T-helper 17 cell (primary cell): ENCODE data around the gene DIP2A. TPM values are rescaled to one million over a fixed set of nuclear protein-coding genes. Genes with fewer than 3 reads are reported as not detected.

Experiments used
- ATAC-seq: fragments of 150-1000 bp; cut with Tn5 transposase; 2 replicates; pipeline ENCODE4 v1.10.0; 2021; ENCODE audit warnings: mild to moderate bottlenecking, moderate library complexity
- DNase-seq, 3 donors: peaks; one replicate each; pipeline versions ENCODE4 v3.0.0 to v3.0.0-alpha.2; 2020 to 2021
- H3K9me3 ChIP-seq: one replicate; pipeline ENCODE4 v1.7.0; 2013; ENCODE audit warnings: low read length, mild to moderate bottlenecking; ENCODE audit not compliant: control insufficient read depth, poor library complexity, severe bottlenecking
- H3K27ac Mint-ChIP-seq: one replicate; pipeline ENCODE4 v1.8.0; 2022; ENCODE audit warnings: mild to moderate bottlenecking, moderate library complexity, mixed read lengths
- H3K27me3 Mint-ChIP-seq: one replicate; pipeline ENCODE4 v1.8.0; 2022; ENCODE audit warnings: mixed read lengths
- H3K36me3 Mint-ChIP-seq: one replicate; pipeline ENCODE4 v1.8.0; 2022; ENCODE audit warnings: low read depth, mixed read lengths
- H3K4me1 Mint-ChIP-seq: one replicate; pipeline ENCODE4 v1.8.0; 2022; ENCODE audit warnings: mild to moderate bottlenecking, mixed read lengths
- H3K4me3 Mint-ChIP-seq: one replicate; pipeline ENCODE4 v1.8.0; 2022; ENCODE audit warnings: mild to moderate bottlenecking, moderate library complexity, mixed read lengths
- total RNA-seq, 4 donors: library from RNA in 2 of 4; stranded (reverse) in 2 of 4; gene quantifications; one replicate each; pipeline ENCODE4 v1.2.3 and lab custom pipeline; 2022 to 2026

Gene DIP2A
- total RNA-seq, 2 donors from 2014 or later: 74.2 to 85.8 TPM

DNA sequence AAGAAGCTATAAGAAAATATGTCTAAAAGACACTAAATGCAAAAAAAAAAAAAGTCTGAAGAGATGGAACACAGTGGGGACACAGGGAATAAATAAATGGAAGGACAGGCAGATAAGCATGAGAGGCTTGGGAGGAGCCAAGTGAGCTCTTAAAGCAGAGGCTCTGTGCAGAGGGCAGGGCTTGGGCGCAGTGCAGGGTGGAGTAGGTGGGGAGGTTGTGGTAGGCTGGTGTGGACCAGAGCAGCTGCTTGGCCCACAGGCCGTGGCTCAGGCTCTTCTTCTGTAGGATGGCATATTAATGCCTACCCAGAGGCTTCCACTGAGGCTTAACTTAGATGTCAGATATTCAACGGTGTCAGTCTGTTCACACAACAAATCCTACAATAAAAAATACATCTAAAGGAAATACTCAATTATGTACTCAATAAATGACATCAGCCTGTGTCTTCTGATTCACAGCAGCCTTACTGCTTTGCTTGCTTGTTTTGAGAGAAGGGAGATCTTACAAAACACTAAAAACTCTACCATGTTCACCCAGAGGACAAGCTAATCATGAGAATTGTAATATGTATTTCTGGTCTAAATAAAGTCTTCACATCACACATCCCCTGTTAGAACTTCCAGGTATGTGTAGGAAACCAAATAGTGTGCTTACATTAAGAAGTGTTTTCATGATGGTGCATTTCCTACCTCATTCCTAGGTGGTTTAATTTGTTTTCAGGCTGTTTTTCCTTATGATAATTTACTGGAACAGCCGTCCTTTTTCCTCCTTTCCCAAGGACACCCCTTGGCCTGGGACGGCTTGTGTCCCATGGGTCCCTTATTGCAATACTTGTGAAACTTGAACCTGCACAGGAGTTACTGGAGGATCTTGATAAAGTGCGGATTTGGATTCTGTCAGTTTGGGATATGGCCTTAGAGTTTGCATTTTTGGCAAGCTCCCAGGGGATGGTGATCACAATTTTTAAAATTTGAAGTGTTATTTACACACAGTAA lies 24.9 kb downstream of the DIP2A start:
- Mint-ChIP-seq H3K27ac (peak overlapping the region; percentile 82), H3K36me3 (peaks cover 8% of the 10 kb centered on the region), H3K27me3 (no peaks in the 10 kb centered on the region), H3K4me3 (no peak overlapping the region), H3K4me1 (peaks cover 24% of the 10 kb centered on the region)
- H3K9me3 ChIP-seq: no peaks in the 10 kb centered on the region
- no peak for ATAC-seq
- DNase-seq: no peak

DNA sequence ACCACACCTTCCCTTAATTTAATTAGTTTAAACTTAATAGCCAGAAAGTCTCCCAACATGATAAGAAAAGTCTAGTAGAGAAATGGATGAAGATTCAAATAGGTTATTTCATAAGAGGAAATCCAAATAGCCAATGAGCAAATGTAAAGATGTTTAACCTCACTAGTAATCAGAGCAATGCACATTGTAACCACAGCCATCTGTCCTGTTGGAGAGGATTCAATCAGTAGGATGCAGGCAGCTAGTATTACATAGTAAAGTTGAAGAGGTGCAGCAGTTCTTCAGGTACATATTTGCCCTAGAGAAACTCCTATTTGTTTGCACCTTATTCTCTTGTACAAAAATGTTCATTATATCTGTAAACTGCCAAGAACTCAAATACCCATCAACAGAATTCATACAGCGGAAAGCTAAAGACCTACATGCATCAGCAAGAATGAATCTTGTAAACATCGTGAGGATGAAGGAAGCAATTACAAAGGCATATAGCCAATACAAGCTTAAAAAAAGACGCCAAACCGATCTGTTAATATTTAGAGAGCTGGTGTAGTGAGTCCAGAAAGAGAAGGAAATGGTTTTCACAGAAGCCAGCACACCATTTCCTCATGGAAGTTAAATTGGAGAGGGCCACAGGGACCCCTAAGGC lies 27.9 kb downstream of the DIP2A start:
- Mint-ChIP-seq H3K27me3 (no peaks in the 10 kb centered on the region), H3K4me1 (peaks cover 16% of the 10 kb centered on the region), H3K27ac (peak overlapping the region; percentile 19), H3K4me3 (no peak overlapping the region), H3K36me3 (peaks cover 4% of the 10 kb centered on the region)
- ATAC-seq (no peak), DNase-seq (no peak)
- H3K9me3 ChIP-seq: no peaks in the 10 kb centered on the region

DNA sequence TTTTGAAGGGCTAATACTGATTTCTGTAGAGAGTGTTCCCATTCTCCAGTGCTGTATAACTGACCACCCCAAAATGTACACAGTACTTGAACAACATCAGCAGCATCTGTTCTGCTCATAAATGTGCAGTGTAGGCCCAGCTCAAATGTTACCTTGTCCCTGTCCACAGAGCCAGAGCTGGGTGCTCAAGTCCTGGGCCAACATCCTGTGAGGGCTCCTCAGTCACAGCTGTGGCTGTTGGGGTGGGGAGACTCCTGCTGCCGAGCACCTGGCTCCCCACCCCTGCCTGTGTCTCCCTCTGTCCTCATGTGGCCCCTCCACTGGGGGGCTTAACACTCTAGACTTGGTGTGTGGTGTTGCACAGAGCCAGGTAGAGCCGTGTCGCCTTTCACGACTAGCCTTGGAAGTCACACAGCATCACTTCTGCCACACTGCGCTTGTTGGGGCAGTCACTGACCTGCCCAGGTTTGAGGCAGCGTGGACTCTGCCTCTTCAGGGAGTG lies 30.5 kb downstream of the DIP2A start:
- H3K27me3 Mint-ChIP-seq: no peaks in the 10 kb centered on the region

DNA sequence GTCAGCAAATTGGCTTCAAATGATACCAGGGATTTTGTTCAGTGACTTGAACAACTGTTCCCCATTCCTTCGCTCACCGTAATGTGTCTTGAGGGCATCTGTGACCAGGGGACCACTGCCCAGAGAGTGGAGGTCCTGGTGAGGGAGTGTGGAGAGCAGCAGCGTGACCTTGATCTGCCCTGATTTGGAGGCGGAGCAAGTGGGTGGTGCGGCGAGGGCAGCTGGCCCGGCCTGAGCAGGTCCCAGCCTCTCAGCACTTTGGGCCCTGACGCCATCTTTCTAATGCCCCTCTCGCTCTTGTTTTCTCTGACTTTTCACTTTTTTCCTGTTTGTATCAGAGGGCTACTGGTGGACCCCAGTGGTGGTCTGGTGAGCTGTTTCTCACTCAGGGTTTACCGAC lies 31.1 kb downstream of the DIP2A start:
- no peaks in the 10 kb centered on the region for H3K27me3 Mint-ChIP-seq
- no peaks in the 10 kb centered on the region for H3K9me3 ChIP-seq
- ATAC-seq (no peak), DNase-seq (no peak)
- H3K27ac Mint-ChIP-seq: no peak overlapping the region
- H3K36me3 Mint-ChIP-seq: peaks cover 8% of the 10 kb centered on the region
- no peak overlapping the region for H3K4me3 Mint-ChIP-seq
- peaks cover 2% of the 10 kb centered on the region for H3K4me1 Mint-ChIP-seq

More for the DNA sequence above, 30.5 kb downstream of the DIP2A start:
- H3K9me3 ChIP-seq: no peaks in the 10 kb centered on the region
- H3K27ac Mint-ChIP-seq: no peak overlapping the region
- ATAC-seq: no peak
- H3K4me1 Mint-ChIP-seq: peaks cover 4% of the 10 kb centered on the region
- no peak overlapping the region for H3K4me3 Mint-ChIP-seq
- H3K36me3 Mint-ChIP-seq: peaks cover 8% of the 10 kb centered on the region
- no peak for DNase-seq

DNA sequence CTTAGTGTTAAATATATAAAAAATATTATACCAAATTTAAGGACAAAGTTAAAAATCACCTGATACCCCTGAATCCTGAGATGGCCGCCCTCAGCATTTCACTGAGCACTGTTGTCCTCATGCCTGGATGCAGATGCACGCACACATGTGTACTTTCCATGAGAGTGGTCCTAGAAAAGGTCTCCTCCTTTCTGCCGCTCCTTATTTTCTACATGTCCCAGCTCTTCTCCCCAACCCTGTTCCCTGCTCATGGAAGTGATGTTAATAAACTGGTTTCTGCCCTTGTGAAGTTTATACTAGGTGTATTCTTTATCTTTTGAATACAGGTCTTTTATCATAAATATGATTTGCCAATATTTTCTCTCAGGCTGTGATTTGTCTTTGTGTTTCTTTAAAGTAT lies 32.9 kb downstream of the DIP2A start:
- no peak for DNase-seq
- ATAC-seq: no peak
- peaks cover 11% of the 10 kb centered on the region for H3K36me3 Mint-ChIP-seq
- H3K27me3 Mint-ChIP-seq: no peaks in the 10 kb centered on the region
- H3K9me3 ChIP-seq: no peaks in the 10 kb centered on the region
- no peak overlapping the region for H3K27ac Mint-ChIP-seq
- peaks cover 4% of the 10 kb centered on the region for H3K4me1 Mint-ChIP-seq
- H3K4me3 Mint-ChIP-seq: no peak overlapping the region

DNA sequence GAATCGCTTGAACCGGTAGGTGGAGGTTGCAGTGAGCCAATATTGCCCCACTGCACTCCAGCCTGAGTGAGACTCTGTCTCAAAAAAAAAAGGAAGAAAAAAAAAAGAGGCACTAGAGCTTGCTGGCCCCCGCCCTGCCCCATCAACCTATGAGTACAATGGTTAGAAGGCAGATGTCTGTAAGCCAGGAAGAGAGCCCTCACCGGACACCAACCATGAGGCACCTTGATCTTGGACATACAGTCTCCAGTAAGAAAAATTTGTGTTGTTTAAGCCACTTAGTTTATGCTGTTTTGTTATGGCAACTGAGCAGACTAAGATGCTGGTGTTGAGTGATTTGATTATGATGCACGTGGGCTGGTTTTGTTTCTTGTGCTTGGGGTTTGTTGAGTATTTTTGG lies 34.2 kb downstream of the DIP2A start:
- H3K36me3 Mint-ChIP-seq: peaks cover 9% of the 10 kb centered on the region
- no peak overlapping the region for H3K4me3 Mint-ChIP-seq
- no peaks in the 10 kb centered on the region for H3K27me3 Mint-ChIP-seq
- H3K9me3 ChIP-seq: no peaks in the 10 kb centered on the region
- H3K27ac Mint-ChIP-seq: no peak overlapping the region
- ATAC-seq: no peak
- peaks cover 4% of the 10 kb centered on the region for H3K4me1 Mint-ChIP-seq
- no peak for DNase-seq

DNA sequence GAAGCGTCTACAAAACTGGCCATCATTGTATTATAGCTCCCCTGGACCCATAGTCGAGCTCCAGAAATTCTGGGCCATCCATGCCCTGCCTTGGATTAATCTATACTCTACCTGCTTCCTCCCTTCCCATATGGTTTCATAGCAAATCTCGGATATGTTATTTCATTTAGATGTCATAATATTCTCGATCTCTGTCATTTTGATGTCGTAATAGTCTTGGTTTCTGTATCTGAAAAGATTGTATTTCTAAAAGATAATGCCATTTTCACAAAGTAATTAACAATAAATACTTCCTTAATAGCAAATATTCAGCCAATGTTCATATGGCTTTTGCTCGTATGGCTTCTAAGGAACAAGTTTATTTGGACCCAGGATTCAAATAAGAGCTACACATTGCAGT lies 35.1 kb downstream of the DIP2A start:
- DNase-seq: no peak
- Mint-ChIP-seq H3K27me3 (no peaks in the 10 kb centered on the region), H3K27ac (peak overlapping the region; percentile 60), H3K4me3 (no peak overlapping the region), H3K36me3 (peaks cover 9% of the 10 kb centered on the region), H3K4me1 (peaks cover 8% of the 10 kb centered on the region)
- no peak for ATAC-seq
- H3K9me3 ChIP-seq: no peaks in the 10 kb centered on the region

DNA sequence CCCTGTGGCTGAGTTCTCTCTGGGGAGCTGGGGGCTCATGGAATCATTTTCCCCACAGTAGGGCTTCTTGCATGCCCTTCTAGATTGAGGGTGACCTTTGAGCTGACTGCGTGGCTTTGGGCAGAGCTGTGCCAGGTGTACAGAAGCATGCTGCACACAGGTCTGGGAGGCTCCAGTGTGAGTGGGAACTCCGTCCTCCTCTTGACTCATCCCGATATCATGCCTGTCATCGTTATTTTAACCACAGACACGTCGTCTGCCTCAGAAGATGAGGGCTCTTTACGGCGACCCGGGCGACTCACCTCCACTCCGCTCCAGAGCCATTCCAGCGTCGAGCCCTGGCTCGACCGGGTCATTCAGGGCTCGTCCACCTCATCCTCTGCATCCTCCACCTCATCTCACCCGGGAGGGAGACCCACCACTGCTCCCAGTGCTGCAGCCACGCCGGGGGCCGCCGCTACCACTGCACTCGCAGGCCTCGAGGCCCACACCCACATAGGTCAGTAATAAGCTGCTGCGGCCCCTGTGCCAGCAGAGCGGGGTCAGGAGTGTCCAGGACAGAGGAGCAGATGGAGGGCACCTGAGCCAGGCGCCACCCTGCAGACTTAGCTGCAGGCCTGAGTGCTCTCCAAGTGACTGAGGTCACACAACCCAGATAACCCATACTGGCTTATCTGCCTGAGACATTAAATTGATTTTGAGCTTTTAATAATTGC lies 39.8 kb downstream of the DIP2A start:
- no peak for DNase-seq
- no peak for ATAC-seq
- H3K4me3 Mint-ChIP-seq: no peak overlapping the region
- no peak overlapping the region for H3K27ac Mint-ChIP-seq
- peaks cover 20% of the 10 kb centered on the region for H3K4me1 Mint-ChIP-seq
- no peaks in the 10 kb centered on the region for H3K9me3 ChIP-seq
- peaks cover 9% of the 10 kb centered on the region for H3K36me3 Mint-ChIP-seq
- no peaks in the 10 kb centered on the region for H3K27me3 Mint-ChIP-seq

DNA sequence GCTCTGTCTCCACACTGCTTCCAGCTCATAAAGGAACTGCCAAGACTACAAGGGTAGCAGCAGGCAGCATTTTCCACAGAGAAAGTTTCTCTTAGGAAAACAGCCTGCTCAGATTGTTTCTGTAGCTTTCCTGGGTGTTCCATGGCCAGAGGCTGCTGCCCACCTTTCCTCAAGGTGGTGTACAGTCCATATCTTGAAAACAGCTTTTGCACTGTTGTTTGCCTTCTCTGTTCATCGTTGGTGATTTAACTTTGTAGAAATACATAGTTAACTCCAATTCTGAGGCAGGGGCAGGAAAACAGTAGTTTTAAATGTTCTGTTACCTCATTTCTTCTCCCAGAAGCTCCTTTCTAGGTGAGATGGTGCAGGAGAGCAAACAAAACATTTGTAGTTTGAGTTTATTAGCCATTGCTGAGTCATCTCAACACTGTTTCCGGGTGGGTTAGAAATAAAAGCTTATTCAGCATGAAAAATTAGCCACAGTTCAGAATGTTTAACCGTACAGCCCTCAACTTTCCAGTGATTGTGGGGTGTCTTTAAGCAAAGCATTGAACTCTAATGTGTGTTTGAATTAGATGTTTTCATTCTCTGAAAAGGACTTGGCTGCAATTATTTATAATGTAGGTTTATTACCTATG lies 41.7 kb downstream of the DIP2A start:
- no peaks in the 10 kb centered on the region for H3K27me3 Mint-ChIP-seq
- peak overlapping the region; percentile 11 for H3K27ac Mint-ChIP-seq
- H3K4me3 Mint-ChIP-seq: no peak overlapping the region
- DNase-seq (no peak), ATAC-seq (peak; percentile 60)
- peaks cover 18% of the 10 kb centered on the region for H3K4me1 Mint-ChIP-seq
- H3K36me3 Mint-ChIP-seq: peaks cover 10% of the 10 kb centered on the region
- H3K9me3 ChIP-seq: no peaks in the 10 kb centered on the region

DNA sequence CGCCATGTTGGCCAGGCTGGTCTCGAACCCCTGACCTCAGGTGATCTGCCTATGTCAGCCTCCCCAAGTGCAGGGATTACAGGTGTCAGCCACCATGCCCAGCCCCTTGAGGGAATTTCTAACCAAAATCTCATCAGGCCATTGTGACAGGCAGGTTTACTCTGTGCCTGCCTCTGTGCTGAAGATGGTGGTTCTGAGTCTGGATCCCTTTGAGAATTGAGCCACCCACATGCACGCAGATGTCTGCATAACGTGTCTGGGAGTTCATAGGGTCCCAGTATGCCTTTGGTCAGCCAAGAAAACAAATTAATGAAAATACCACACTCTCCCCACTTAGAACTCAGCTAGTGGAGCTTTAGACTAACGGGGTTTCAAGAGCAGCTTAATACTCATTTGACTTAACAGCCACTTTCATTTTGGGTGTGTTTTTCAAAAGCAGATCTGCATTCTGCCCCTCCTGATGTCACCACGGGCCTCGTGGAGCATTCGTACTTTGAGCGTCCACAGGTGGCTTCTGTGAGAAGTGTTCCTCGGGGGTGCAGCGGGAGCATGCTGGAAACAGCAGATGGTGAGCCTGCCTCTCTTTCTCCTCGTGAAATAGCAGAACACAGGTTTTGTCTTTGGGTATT lies 45.3 kb downstream of the DIP2A start:
- Mint-ChIP-seq H3K27ac (peak overlapping the region; percentile 11), H3K4me3 (peak overlapping the region; percentile 47), H3K36me3 (peaks cover 6% of the 10 kb centered on the region), H3K4me1 (peaks cover 11% of the 10 kb centered on the region), H3K27me3 (no peaks in the 10 kb centered on the region)
- peak; percentile 35 for ATAC-seq
- no peak for DNase-seq
- H3K9me3 ChIP-seq: no peaks in the 10 kb centered on the region

DNA sequence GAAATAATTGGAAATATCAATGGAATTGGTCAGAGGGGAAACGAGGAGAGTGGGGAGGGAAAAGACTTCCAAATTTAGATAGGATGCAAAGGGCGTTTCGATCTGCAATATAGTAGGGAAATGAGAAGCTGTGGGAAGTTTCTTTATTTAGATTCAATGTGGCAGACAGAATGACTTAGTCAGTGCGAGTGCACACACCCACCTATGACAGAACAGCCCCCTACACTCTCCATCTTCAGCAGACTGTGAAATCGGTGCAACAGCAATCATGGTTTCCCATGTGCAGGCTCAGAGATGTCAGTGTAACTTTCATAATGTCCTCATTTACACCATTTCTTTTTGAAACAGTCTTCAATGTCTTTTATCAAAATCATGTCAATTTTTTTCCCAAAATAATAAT lies 46.0 kb downstream of the DIP2A start:
- H3K4me1 Mint-ChIP-seq: peaks cover 11% of the 10 kb centered on the region
- H3K27ac Mint-ChIP-seq: peak overlapping the region; percentile 11
- peaks cover 6% of the 10 kb centered on the region for H3K36me3 Mint-ChIP-seq
- H3K27me3 Mint-ChIP-seq: no peaks in the 10 kb centered on the region
- DNase-seq: no peak
- H3K4me3 Mint-ChIP-seq: peak overlapping the region; percentile 47
- no peaks in the 10 kb centered on the region for H3K9me3 ChIP-seq
- no peak for ATAC-seq

DNA sequence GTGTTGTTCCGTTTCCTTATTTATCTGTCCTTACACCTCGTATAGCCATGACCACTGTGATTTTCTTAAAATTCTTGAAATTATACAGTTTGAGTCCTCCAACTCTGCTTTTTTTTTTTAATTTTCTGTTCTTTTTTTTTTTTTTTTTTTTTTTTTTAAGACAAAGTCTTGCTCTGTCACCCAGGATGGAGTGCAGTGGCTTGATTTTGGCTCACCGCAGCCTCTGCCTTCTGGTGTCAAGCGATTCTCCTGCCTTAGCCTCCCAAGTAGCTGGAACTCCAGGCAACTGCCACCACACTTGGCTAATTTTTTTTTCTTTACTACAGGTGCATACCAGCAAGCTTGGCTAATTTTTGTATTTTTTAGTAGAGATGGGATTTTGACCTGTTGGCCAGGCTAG lies 48.9 kb downstream of the DIP2A start:
- H3K36me3 Mint-ChIP-seq: peaks cover 3% of the 10 kb centered on the region

More for the DNA sequence above, 48.9 kb downstream of the DIP2A start:
- no peaks in the 10 kb centered on the region for H3K27me3 Mint-ChIP-seq
- H3K4me3 Mint-ChIP-seq: no peak overlapping the region
- DNase-seq: no peak
- no peak overlapping the region for H3K27ac Mint-ChIP-seq
- ATAC-seq: no peak
- peaks cover 2% of the 10 kb centered on the region for H3K4me1 Mint-ChIP-seq
- H3K9me3 ChIP-seq: no peaks in the 10 kb centered on the region
